ENCODE results near the gene HSD3B7. TPM values are rescaled to one million over a fixed set of nuclear protein-coding genes. Genes with fewer than 3 reads are reported as not detected.

The HSD3B7 gene
- total RNA-seq, 1 experiment from 2014 or later: 5.5 TPM

DNA sequence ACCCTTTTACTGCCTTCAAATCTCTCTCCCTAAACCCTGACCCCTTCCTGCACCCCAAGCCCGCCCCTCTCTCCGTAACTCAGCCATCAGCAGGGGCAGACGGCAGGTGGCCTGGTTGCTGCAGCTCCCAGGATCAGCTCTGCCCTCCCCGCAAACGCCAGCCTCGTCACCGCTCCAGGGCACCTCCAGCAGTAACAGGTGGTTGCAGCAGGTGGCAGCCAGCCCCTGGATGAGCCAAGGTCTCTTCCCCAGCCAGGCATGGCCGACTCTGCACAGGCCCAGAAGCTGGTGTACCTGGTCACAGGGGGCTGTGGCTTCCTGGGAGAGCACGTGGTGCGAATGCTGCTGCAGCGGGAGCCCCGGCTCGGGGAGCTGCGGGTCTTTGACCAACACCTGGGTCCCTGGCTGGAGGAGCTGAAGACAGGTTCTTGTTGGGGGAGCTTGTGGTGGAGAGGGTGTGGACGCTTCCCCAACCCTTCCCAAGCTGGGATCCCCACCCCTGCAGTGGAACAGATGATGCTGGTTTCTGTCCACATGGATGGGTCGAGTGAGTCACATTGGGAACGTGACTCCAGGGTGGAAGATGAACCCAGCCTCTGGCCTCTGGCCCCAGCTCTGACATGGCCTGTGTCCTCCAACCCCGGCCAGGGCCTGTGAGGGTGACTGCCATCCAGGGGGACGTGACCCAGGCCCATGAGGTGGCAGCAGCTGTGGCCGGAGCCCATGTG lies 558 bp downstream of the HSD3B7 start:
- Histone ChIP-seq H3K9ac (ENCODE audit: extremely low read depth, insufficient read length, low read length) (no peak overlapping the region), H3K4me2 (ENCODE audit: insufficient read depth, insufficient read length, low read length) (peak overlapping the region; percentile 3)
- no peaks in the 10 kb centered on the region for H3K9me3 Mint-ChIP-seq

More for the DNA sequence above, 558 bp downstream of the HSD3B7 start:
- Histone ChIP-seq H3K18ac (ENCODE audit: insufficient read length, low read depth, low read length) (no peak overlapping the region), H3K14ac (ENCODE audit: insufficient read depth, low read length) (no peak overlapping the region), H2BK12ac (ENCODE audit: insufficient read length, low read depth, low read length) (no peak overlapping the region), H3K27me3 (ENCODE audit: insufficient read depth, low read length) (no peaks in the 10 kb centered on the region), H3K23me2 (ENCODE audit: insufficient read length, low read depth, low read length, poor library complexity, severe bottlenecking) (no peaks in the 10 kb centered on the region), H3K27ac (ENCODE audit: insufficient read length, low read depth, low read length) (no peak overlapping the region), H2BK5ac (ENCODE audit: insufficient read length, low read length) (no peak overlapping the region), H3K23ac (ENCODE audit: insufficient read length, low read depth, low read length) (no peak overlapping the region), H4K8ac (replicated peaks; ENCODE audit: insufficient read length, low read depth, low read length) (no peak overlapping the region), H4K20me1 (ENCODE audit: control insufficient read depth, insufficient read depth, insufficient read length) (no peaks in the 10 kb centered on the region), H3T11ph (ENCODE audit: low read length) (no peak overlapping the region), H3K56ac (ENCODE audit: insufficient read length, low read depth, low read length) (no peak overlapping the region), H3K4ac (ENCODE audit: low read depth, low read length) (no peak overlapping the region), H4K5ac (ENCODE audit: insufficient read length, low read depth, low read length) (no peak overlapping the region), H3K4me1 (ENCODE audit: insufficient read depth, low read length) (no peaks in the 10 kb centered on the region), H3K79me2 (ENCODE audit: insufficient read depth, low read length) (no peaks in the 10 kb centered on the region), H2AK5ac (ENCODE audit: insufficient read length, low read length) (no peak overlapping the region), H2BK15ac (ENCODE audit: low read depth, low read length) (no peak overlapping the region), H3K79me1 (ENCODE audit: insufficient read depth, low read depth, low read length, poor library complexity, severe bottlenecking) (no peaks in the 10 kb centered on the region), H2BK120ac (ENCODE audit: low read depth, low read length, poor library complexity, severe bottlenecking) (no peak overlapping the region), H3K9me3 (ENCODE audit: control insufficient read depth, low read depth, low read length) (no peaks in the 10 kb centered on the region), H2AFZ (ENCODE audit: low read length) (no peak overlapping the region), H2BK20ac (ENCODE audit: low read depth, low read length, poor library complexity, severe bottlenecking) (no peak overlapping the region), H4K91ac (ENCODE audit: insufficient read length, low read depth, low read length) (no peak overlapping the region)
- H3K4me1 Mint-ChIP-seq: peaks cover 5 to 10% of the 10 kb centered on the region in 2 experiments
- WGBS (ENCODE audit: extremely low coverage, insufficient read length, low lambda C conversion rate): no CpG with 5 or more reads among the region's 20 CpGs
- peaks cover 15 to 33% (median 32%) of the 10 kb centered on the region in 3 experiments; a peak in 6 of 7 replicates for H3K36me3 Mint-ChIP-seq (ENCODE audit: insufficient read depth in 1 of 3, low read depth in 3 of 3)
- DNase-seq: peak; percentile 81
- no peaks in the 10 kb centered on the region; the same call in 1 of the 2 replicates for H3K27me3 Mint-ChIP-seq (ENCODE audit: low read depth)
- H3K4me3 Mint-ChIP-seq: peak overlapping the region; percentile 42 to 58; a peak in 3 of 5 replicates
- TF ChIP-seq, protein P1, sequence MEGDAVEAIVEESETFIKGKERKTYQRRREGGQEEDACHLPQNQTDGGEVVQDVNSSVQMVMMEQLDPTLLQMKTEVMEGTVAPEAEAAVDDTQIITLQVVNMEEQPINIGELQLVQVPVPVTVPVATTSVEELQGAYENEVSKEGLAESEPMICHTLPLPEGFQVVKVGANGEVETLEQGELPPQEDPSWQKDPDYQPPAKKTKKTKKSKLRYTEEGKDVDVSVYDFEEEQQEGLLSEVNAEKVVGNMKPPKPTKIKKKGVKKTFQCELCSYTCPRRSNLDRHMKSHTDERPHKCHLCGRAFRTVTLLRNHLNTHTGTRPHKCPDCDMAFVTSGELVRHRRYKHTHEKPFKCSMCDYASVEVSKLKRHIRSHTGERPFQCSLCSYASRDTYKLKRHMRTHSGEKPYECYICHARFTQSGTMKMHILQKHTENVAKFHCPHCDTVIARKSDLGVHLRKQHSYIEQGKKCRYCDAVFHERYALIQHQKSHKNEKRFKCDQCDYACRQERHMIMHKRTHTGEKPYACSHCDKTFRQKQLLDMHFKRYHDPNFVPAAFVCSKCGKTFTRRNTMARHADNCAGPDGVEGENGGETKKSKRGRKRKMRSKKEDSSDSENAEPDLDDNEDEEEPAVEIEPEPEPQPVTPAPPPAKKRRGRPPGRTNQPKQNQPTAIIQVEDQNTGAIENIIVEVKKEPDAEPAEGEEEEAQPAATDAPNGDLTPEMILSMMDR (conservative IDR thresholded peaks at IDR 0.05): no peak; the same call in 2 of the 3 replicates
- H3K27ac Mint-ChIP-seq: peak overlapping the region in 1 of 3 experiments; percentile 92; a peak in 1 of 7 replicates
